HT1080 (cell line): Measurements from ENCODE around the gene ZNF750. TPM values are rescaled to one million over a fixed set of nuclear protein-coding genes. Genes with fewer than 3 reads are reported as not detected.

Experiments
- DNase-seq: peaks from one replicate; pipeline ENCODE4 v3.0.0-alpha.2; 2015; ENCODE audit warnings: low read depth
- total RNA-seq: library from RNA; depleted of rRNA; stranded (reverse); fragments of >200 nt; shearing (Covaris generic); gene quantifications from 2 replicates; pipeline ENCODE4 v1.2.3, GENCODE V29; 2014

ZNF750 gene
- total RNA-seq, 1 experiment from 2014 or later, result not detected

DNA sequence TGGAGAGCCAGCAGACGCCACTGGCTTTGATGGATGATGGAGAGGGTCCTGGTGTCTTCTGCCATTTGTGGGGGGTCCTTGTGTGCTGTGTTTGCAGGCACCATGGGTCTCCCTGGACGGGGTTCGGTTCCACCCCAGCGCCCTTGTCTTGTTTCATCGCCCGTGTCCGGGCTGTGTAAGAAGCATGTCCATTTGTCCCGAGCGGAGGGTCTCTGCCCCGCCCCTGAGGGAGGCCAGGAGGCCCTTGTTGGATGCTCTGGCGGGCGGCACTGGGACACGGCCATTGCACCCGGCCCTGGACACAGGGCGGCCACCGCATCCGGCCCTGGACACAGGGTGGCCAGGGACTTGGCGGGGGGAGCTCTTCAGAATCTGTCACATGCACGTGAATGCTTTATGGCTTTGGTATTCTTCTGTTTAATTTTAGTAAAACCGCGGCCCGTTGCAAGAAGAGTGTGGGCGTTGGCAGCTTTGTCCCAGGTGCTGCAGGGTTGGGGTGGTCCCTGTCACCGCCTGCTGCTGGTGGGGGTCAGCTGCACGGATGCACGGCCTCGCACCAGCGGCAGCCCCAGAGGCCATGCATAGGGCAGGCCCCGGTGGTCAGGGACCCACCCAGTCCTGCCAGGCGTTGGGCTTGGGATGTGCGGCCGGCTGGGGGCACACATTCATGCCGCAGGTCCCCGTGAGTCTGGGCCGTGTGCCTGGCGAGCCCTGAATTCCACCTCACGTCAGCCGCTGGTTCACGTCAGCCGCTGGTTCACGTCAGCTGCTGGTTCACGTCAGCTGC is 21.0 kb upstream of the ZNF750 start:
- no peak for DNase-seq

DNA sequence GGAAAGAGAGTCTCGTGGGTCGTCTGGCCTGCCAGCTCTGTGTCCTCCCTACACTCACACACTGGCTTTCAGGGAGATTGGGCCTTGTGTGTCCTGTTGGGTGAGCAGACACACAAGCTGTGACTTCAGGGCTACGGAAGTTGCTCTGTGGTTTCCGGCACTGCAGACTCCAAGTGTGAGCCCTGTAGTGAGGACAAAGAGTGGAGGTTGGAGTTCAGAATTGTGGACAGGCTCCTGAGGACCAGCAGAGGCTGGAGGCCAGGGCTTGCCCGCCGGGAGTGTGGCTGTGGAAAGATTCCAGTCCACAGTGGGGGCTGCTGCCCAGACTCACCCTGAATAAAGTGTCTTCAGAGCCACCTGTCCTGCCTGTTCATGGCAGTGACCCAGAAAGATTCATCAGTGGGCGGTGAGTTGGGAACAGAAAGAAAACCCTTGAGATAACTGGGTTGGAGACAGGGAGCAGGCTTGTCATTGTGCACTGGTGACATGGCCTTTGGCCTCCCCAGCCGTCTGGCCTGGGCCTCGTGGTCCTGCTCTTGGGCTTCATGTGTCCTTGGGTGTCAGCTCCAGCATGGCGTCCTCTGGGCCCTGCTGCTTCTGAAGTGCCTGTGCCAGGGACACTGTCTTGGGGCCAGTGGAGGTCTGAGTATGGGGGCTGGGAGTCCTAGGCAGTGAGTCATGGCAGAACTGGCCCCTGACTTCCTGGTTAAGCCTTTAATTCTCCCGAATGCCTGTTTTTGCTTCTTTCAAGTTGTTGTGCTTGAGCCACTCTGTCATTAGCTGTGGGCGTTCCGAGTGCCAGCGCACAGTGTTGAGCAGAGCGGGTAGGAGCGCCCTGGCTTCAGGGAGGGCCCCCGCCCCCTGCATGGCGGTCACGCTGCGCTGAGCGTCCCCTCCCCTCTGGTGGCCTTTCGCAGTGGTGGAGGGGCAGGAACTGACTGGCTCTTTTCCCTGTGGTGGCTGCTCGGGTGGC is 19.9 kb upstream of the ZNF750 start:
- DNase-seq, result peak; percentile 78

DNA sequence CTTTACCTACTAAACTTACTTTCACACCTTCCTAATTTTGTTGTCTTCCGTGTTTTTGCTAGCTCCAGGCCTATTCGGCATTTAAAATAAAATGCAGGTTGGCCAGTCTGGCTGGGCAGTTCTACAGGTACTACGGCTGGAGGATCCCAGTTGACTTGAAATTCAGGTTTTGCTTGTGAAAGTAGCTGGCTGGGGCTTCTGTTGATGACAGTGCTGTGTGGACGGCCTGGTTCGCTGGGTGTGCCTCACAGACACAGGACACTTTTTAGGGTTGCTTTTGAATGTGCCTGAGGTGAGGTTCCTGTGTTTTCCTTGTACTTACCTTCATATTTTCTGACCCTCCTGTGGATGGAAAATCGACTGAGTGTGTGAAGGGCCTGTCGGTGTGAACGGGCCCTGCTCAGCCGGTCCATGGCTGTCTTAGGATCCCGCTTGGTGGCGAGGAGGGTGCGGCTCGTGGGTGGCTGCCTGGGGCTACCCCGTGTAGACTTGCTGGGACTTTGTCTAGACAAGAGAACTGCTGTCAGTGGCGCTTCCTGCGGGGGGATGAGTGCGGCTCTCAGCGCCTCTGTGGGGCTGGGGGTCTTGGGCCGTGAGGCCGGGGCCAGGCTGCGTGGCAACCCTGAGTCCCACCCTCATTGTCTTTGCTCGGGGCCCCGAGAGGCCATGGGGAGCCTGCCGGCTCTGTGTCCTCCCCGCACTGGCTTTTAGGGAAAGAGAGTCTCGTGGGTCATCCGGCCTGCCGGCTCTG is 18.7 kb upstream of the ZNF750 start:
- no peak for DNase-seq

DNA sequence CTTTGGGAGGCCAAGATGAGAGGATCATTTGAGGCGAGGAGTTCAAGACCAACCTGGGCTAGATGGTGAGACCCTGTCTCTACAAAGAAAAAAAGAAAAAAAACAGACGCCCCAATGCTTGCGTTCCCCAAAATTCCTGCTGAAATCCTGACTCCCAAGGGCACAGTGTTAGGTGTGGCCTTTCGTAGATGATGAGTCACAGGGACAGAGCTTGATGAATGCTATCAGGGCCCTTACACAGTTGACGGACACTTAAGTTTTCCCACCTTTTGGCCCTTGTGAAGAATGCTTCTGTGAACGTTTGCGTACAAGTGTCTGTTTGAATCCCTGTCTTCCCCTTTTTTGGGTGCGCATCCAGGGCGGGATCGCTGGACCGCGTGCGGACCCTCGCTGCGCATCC is 16.5 kb upstream of the ZNF750 start:
- DNase-seq, result no peak

DNA sequence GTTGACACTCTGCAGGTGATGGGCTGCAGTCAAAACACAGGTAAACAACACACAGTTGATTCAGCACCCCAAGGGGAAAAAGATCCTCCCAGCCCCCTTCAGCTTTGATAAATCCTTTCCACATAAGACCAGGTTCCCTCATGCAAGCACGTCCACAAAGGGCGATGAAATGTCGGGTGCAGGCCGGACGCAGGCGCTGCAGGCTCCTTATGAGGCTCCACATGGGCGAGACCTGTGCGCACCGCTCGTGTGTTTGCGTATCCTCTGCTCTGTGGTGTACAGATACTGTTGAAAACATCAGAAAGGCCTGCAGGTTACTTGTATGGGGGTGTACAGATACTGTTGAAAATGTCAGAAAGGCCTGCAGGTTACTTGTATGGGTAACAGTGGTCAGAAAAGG is 14.4 kb upstream of the ZNF750 start:
- no peak for DNase-seq

DNA sequence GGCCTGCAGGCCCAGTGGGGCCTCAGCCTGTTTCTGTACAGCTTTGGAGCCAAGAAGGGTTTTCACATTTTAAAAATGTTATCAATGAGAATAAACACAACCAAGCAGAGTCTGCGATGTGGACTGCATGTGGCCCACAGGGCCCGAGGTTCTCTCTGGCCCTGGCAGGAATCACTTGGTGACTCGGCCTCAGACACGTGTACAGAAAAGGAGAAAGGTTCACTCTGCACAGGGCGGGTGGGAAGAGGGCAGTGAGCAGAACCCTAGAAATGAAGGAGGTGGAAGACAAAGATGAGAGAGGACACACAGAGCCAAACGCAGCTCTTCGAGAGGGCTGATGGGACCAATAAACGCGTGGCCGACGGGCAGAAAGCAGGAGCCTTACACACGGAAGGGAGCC is 11.6 kb upstream of the ZNF750 start:
- DNase-seq, result no peak

DNA sequence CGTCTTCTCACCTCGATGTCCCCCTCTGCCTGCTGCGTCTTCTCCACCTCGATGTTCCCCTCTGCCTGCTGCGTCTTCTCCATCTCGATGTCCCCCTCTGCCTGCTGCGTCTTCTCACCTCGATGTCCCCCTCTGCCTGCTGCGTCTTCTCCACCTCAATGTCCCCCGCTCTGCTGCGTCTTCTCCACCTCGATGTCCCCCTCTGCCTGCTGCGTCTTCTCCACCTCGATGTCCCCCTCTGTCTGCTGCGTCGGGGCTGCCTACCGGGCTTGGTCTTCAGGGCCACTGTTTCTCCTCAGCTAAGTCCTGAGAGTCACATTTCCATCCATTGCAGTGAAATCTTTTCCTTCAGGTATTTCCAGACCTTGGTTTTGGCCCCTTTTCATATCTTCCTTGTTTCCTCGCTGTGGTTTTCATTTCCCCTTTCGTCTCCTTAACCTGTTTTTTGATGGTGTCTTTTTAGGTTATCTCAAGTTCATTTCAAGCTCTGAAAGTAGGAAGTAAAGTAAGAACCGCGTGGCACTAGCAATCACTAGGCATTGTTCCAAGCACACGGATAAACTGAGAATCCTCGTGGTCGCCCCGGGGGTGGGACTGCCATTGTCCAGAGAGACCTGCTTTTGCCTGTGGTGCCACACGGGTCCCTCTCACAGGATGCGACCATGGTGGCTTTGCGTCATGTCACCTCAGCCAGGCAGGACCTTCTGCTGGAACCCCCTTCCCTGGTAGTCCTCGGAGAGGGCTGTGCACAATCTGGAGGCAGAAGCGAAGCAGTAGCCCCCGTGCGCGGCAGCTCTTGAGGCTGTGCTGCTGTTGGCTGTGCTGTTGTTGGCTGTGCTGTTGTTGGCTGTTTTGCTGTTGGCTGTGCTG is 9.5 kb upstream of the ZNF750 start:
- DNase-seq, result no peak

DNA sequence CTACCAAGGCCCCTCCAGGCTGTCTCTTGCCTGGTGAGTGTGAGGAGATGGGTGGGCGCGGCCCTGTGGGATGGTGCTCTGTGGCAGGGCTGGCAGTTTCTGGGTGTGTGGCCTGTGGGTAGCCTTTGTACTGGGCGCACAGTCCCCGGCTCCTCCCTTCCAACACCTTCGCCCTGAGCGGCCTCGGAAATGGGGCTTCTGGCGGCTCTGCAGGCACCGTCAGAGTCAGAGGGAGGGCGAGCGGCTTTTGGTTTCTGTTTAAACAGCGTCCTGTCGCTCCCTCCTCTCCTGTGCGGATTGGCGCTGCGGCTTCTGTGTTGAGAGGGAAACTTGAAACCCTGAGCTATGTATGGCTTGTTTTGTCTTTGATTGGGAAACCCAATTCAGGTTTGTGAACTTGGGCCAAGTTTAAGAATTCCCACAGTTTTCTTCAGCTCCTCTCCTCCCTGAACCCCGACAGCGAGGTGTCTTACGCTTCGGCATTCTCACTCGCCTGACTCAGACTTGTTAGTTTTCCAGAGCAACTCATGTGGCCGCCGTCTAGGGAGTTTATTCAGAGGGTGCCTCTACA is 8.3 kb upstream of the ZNF750 start:
- no peak for DNase-seq

DNA sequence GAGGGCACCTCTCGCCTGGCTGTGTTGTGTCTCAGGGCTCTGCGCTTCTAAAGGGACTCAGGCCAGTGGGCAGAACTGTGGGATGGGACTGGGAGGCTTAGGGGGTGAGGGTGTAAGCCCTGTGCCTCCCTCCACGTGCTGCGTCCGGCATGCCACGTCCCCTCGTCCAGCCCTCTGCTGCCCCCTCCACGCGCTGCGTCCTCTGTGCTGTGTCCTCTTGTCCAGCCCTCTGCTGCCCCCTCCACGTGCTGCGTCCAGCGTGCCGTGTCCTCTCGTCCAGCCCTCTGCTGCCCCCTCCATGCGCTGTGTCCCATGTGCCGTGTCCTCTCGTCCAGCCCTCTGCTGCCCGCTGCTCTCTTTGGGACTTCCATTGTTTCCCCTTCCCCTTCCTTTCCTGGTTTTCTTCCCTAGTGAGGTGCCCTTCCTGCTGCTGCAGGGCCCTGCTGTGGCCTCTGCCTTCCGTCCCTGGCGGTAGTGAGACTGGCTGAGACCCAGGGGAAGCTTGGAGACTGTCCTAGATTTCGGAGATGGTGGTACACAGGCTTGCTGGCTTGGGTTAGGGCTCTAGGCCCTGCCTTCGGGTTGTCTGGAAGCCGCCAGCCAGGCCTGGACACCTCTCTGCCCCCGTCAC is 6.4 kb upstream of the ZNF750 start:
- no peak for DNase-seq

DNA sequence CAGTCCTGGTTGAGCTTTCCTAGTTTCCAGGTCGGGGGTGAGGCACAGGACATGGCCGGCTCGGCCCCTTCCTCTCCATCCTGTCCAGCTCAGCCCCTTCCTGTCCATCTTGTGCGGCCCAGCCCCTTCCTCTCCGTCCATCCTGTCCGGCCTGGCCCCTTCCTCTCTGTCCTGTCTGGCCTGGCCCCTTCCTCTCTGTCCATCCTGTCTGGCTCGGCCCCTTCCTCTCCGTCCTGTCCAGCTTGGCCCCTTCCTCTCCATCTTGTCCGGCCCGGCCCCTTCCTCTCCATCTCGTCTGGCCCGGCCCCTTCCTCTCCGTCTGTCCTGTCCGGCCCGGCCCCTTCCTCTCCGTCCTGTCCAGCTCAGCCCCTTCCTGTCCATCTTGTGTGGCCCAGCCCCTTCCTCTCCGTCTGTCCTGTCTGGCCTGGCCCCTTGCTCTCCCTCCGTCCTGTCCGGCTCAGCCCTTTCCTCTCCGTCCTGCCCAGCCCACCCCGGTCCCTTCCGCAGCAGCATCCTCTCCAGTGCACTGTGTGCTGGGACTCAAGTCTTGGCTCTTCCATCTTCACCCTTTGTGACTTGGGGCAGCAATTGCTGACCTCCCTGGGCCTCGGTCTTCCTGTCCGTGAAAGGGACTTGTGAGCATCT is 5.5 kb upstream of the ZNF750 start:
- no peak for DNase-seq

DNA sequence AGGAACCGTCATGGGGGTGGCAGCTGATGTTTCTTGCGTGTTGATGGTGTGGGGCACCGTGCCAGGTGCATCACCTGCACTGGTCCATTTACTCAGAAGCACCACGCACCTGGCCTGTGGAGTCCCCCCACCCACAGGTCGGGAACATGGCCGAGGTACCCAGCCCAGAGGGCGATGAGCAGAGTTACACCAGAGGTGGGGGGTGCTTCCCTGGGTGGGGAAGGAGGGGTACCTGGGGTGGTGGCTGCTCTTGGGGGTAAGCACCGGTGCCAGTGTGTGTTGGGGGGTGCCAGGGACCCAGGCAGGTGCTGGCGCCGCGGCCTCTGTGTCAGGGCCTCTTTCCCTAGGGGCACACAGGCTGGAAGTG is 5.0 kb upstream of the ZNF750 start:
- DNase-seq, result no peak

DNA sequence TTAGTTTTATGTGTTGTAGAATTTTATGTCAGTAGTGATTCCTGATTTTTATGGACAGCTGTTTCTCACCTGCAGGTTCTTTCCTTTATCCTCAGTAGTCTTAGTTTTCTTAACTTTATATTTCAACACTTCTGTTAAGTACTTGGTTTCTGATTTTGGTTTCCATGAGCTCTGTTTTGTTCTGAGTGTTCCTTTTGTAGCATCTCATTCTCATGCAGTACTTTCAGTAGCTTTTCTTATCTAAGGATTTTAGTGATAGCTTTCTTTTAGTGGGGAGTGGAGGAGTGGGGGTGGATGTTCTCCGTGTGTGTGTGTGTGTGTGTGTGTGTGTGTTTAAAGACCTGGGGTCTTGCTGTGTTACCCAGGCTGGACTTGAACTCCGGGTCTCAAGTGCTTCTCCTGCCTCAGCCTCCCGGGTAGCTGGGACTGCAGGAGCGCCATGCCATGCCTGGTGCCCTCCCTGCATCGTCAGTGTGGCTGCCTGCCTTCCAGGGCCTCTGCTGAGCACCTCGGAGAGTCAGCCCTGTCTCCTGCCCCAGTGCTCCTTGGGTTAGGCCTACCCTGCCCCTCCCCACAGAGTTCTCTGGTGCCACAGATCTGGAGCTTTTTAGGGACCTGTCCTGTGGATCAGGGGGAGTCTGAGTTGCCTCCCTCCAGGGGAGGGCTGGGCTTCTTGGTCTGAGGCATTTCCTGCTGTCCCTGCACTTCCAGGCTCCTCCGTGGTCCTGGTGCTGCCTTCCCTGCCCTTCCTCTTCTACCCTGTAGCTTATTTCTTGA is 4.3 kb upstream of the ZNF750 start:
- DNase-seq, result no peak

DNA sequence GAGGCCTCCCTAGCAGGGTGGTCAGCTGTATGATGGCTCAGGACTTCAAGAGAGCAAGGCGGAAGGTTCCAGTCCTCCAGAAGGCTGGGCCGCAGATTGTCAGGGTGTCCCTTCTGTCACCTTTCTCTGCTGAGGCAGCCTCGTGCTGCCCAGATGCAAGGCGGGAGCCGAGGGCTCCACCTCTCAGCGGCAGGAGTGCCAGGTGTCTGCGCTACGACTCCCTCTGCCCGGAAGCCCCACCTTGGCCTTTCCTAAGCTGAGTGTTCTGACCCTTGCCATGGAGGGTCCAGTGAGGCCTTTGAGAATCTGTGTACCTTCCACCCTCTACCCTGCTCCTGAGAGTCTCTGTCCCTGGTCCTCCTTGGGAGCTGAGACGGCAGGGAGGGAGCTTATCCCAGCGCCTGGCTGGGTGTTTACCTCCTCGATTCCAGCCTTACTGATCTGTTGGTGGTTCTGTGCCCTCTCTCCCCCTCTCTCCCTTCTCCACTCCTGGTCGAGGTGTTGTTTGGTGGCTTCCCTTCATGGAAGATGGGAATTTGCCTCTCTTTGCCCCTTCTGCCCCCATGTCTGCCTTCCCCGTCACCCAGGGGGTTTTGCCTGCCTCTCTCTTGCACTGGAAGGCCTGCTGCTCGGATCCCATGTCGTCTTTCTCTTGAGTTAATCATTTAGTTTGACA is 2.2 kb upstream of the ZNF750 start:
- DNase-seq, result no peak

DNA sequence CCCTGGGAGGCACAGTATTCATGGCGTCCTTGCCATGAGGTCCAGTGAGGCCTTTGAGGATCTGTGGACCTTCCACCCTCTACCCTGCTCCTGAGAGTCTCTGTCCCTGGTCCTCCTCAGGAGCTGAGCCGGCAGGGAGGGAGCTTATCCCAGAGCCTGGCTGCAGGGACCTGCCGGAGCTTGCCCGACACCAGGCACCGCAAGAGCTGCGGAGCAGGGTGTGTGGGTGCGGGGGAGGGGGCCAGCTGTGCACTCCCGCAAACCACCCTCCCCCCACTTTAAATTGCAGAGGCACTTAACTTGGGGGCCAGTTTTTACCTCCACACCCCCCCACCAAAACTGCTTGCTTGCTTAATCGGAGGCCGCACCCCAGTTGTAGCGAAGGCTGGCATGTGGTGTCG is 609 bp upstream of the ZNF750 start:
- no peak for DNase-seq

DNA sequence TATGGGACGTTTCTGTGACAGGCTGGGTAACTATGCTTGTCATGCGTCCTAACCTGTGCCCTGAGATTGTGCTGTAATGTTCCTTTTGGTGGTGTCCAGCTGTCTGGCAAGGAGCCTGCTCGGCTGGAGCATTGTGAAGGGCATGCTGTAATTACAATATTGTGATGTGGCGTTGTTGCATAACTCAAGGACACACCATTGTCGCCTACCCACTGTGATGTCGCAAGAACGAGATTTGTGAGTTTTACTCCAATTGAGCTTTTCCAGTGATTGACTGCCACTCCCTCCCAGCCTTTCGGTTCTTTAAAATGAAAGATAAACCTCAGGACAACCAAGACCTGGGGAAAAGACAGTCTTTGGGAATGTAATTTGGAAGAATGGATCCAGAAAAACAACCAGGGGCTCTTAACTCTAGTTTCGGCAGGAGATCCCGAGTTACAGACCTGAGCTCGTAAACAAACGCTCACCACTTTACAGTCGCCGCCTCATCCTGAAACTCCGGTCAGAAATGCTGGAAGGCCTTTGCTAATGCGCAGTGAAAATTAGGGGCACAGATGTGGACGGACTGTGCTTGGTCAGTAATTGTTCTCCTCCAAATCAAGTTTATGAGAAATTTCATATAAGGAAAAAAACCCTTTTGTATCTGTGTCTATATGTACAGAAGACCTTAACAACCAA is 1.3 kb downstream of the ZNF750 start:
- no peak for DNase-seq

DNA sequence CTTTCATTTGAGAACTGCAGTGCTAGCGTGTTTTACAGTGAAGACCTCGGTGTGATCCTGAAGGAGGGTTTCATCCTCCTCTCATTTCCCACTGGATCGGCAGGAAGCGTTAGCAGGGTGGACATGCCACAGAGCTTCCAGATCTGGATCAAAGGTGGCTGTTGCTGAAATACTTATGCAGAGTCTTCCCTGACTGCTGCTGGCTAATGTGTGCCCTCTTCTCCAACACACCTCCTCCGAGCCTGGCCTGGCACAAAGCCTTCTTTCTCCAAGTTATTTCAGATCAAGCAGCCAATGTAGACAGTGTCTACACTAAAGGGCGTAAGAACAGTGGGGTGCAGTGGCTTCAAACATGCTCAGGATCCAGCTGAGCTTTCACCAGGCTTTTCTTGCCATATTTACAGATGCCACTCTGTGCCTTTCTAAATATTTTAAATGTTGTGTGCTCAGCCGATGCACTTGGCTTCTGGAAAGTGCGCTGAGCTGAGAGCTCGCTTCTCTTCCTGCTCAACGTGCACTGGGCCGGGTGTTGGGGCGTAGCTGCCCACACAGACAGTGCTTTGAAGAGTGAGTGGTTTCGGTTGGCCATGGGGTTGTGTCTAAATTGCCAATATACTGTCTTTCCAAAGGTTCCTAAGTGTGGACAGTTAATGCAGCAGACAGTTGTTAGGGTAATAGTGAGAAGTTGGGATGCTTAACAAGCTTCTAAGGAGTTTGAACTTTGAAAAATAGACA is 2.1 kb downstream of the ZNF750 start:
- no peak for DNase-seq

DNA sequence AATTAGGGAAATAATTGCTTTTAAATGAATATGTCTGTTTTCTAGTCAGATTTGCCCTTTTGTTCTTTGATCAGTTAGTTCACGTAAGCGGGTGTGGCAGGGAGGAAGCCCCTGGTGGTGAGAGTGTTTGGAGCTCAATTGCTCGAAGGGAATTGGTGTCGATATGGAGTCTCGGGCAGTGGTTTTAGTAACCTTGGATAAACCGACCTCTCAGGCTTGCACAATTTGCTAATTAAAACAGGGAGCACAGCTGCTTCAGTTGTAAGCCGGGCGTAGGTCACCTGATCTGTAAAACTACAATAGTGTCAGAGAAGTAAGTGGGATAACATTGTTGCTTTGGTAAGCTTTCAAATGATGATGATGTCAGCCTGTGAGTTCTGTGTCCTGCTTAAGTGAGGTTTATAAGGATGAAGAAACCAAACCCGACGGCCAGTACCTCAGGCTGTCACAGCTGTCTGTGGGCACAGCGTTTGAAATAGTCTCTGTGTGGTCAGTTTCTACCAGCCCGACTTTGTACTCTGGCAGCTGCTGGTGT is 2.9 kb downstream of the ZNF750 start:
- no peak for DNase-seq
